Measurements from ENCODE around the gene RSPH1.

DNA sequence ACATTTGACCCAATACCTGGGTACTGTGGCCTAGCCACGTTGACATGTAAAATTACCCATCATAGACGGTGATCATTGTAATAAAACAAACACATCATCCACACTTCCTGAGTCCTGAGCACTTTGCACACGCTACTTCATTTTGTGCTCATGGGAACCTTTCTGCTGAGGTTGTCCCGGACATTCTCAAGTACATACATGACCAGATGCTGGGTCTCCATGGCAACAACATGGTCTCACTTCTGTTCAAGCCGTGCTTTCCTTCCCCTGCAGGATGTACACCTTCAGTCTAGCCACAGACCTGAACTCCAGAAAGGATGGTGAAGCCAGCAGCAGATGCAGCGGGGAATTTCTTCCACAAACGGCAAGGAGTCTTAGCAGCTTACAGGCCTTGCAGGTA is 69.6 kb downstream of the RSPH1 start:
- TF ChIP-seq, protein P1, sequence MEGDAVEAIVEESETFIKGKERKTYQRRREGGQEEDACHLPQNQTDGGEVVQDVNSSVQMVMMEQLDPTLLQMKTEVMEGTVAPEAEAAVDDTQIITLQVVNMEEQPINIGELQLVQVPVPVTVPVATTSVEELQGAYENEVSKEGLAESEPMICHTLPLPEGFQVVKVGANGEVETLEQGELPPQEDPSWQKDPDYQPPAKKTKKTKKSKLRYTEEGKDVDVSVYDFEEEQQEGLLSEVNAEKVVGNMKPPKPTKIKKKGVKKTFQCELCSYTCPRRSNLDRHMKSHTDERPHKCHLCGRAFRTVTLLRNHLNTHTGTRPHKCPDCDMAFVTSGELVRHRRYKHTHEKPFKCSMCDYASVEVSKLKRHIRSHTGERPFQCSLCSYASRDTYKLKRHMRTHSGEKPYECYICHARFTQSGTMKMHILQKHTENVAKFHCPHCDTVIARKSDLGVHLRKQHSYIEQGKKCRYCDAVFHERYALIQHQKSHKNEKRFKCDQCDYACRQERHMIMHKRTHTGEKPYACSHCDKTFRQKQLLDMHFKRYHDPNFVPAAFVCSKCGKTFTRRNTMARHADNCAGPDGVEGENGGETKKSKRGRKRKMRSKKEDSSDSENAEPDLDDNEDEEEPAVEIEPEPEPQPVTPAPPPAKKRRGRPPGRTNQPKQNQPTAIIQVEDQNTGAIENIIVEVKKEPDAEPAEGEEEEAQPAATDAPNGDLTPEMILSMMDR (IDR thresholded peaks at IDR 0.05): no peak
- TF ChIP-seq POLR2AphosphoS5 (IDR thresholded peaks at IDR 0.05): no peak
- TF ChIP-seq POLR2A (IDR thresholded peaks at IDR 0.05): no peak
- TF ChIP-seq EP300 (IDR thresholded peaks at IDR 0.05): no peak

Data from upper lobe of left lung (tissue), 4 donors.